Measurements from ENCODE around the gene TENT4B.

TENT4B gene

GRCh38 chr16:50257876-50258275 lies 104.8 kb downstream of the TENT4B start:
- DNase-seq (ENCODE audit: low read depth), result no peak

- DNase-seq (ENCODE audit: low read depth), result no peak
These were observed 106.5 kb downstream of the TENT4B start for GRCh38 chr16:50259334-50260205.

GRCh38 chr16:50260206-50261159 lies 107.4 kb downstream of the TENT4B start:
- DNase-seq (ENCODE audit: low read depth), result no peak

- DNase-seq (ENCODE audit: low read depth), result no peak
These were observed 108.1 kb downstream of the TENT4B start for GRCh38 chr16:50261160-50261706.

- DNase-seq (ENCODE audit: low read depth), result no peak
These were observed 108.7 kb downstream of the TENT4B start for GRCh38 chr16:50261707-50262235.

- DNase-seq (ENCODE audit: low read depth), result no peak
These were observed 110.2 kb downstream of the TENT4B start for GRCh38 chr16:50263060-50263909.

GRCh38 chr16:50263940-50264929 lies 111.1 kb downstream of the TENT4B start:
- DNase-seq (ENCODE audit: low read depth), result no peak

GRCh38 chr16:50265260-50265659 lies 112.2 kb downstream of the TENT4B start:
- peak; percentile 37 for DNase-seq (ENCODE audit: low read depth)

- no peak for DNase-seq (ENCODE audit: low read depth)
These were observed 112.7 kb downstream of the TENT4B start for GRCh38 chr16:50265716-50266336.

- peak; percentile 78 for DNase-seq (ENCODE audit: low read depth)
These were observed 113.4 kb downstream of the TENT4B start, which contains the start of gene ADCY7 for GRCh38 chr16:50266337-50267091. TSS of gene ADCY7 (plus strand) at chr16:50266551. CDS start at chr16:50288180, 21,629 bp downstream.

GRCh38 chr16:50267151-50267631 lies 114.1 kb downstream of the TENT4B start:
- no peak for DNase-seq (ENCODE audit: low read depth)

- DNase-seq (ENCODE audit: low read depth), result no peak
These were observed 114.5 kb downstream of the TENT4B start for GRCh38 chr16:50267651-50268050.

- DNase-seq (ENCODE audit: low read depth), result no peak
These were observed 115.2 kb downstream of the TENT4B start for GRCh38 chr16:50268352-50268751.

- DNase-seq (ENCODE audit: low read depth), result no peak
These were observed 116.1 kb downstream of the TENT4B start for GRCh38 chr16:50269061-50269705.

GRCh38 chr16:50269769-50270509 lies 116.8 kb downstream of the TENT4B start:
- DNase-seq (ENCODE audit: low read depth), result no peak

- DNase-seq (ENCODE audit: low read depth), result no peak
These were observed 117.5 kb downstream of the TENT4B start for GRCh38 chr16:50270510-50271147.
